ENCODE measurements around the gene BLCAP. TPM values are rescaled to one million over a fixed set of nuclear protein-coding genes. Genes with fewer than 3 reads are reported as not detected.

BLCAP gene
- total and polyA plus RNA-seq, 4 donors: 12.6 to 72.0 (median 49.2) TPM

GRCh38 chr20:37510226-37510625, 17.4 kb downstream of the BLCAP start:
- H3K9me3 ChIP-seq (ENCODE audit: control insufficient read depth in 4 of 4, low read length in 3 of 4): no peaks in the 10 kb centered on the region
- peaks cover 0 to 32% (median 20%) of the 10 kb centered on the region in 4 donors for H3K36me3 ChIP-seq (ENCODE audit: control insufficient read depth in 4 of 4, insufficient read depth in 3 of 4, low read depth in 1 of 4, low read length in 3 of 4)
- no peak overlapping the region for H3K27ac ChIP-seq (ENCODE audit: low read depth in 1 of 2, low read length in 2 of 2)
- no peak overlapping the region for H3K9ac ChIP-seq (ENCODE audit: low read depth in 1 of 2, low read length in 2 of 2)
- no peak overlapping the region for H3K4me3 ChIP-seq (ENCODE audit: low read depth in 1 of 3, low read length in 3 of 3)
- H3K27me3 ChIP-seq (ENCODE audit: control insufficient read depth in 4 of 4, insufficient read depth in 4 of 4, low read length in 3 of 4): no peaks in the 10 kb centered on the region
- TF ChIP-seq, protein P1, sequence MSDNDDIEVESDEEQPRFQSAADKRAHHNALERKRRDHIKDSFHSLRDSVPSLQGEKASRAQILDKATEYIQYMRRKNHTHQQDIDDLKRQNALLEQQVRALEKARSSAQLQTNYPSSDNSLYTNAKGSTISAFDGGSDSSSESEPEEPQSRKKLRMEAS (IDR thresholded peaks at IDR 0.05): no peak
- no peak for TF ChIP-seq HNF4A (conservative IDR thresholded peaks at IDR 0.05)
- no peak for TF ChIP-seq RXRA (IDR thresholded peaks at IDR 0.05)
- TF ChIP-seq ZBTB33 (IDR thresholded peaks at IDR 0.05): no peak
- no peak for TF ChIP-seq NR2F2 (IDR thresholded peaks at IDR 0.05)
- no peak for TF ChIP-seq EGR1 (IDR thresholded peaks at IDR 0.05; ENCODE audit: low read depth in 2 of 2)
- 94% methylated on average over 5 of the region's 5 CpGs for WGBS
- H3K4me1 ChIP-seq (ENCODE audit: control insufficient read depth in 4 of 4, insufficient read depth in 4 of 4, low read length in 3 of 4): peaks cover 6 to 22% (median 17%) of the 10 kb centered on the region in 4 donors
- DNase-seq (ENCODE audit: low spot score): no peak

- H3K4me1 ChIP-seq (ENCODE audit: control insufficient read depth in 4 of 4, insufficient read depth in 4 of 4, low read length in 3 of 4): peaks cover 6 to 22% (median 17%) of the 10 kb centered on the region in 4 donors
- 84% methylated on average over 4 of the region's 4 CpGs for WGBS
- no peak for DNase-seq (ENCODE audit: low spot score)
These were observed 21.4 kb downstream of the BLCAP start for GRCh38 chr20:37506152-37506725.

More at GRCh38 chr20:37506152-37506725, 21.4 kb downstream of the BLCAP start:
- Histone ChIP-seq H3K9me3 (ENCODE audit: control insufficient read depth in 4 of 4, low read length in 3 of 4) (no peaks in the 10 kb centered on the region), H3K4me3 (ENCODE audit: low read depth in 1 of 3, low read length in 3 of 3) (no peak overlapping the region), H3K9ac (ENCODE audit: low read depth in 1 of 2, low read length in 2 of 2) (no peak overlapping the region), H3K27ac (ENCODE audit: low read depth in 1 of 2, low read length in 2 of 2) (no peak overlapping the region), H3K27me3 (ENCODE audit: control insufficient read depth in 4 of 4, insufficient read depth in 4 of 4, low read length in 3 of 4) (no peaks in the 10 kb centered on the region), H3K36me3 (ENCODE audit: control insufficient read depth in 4 of 4, insufficient read depth in 3 of 4, low read depth in 1 of 4, low read length in 3 of 4) (peaks cover 0 to 10% (median 2%) of the 10 kb centered on the region in 4 donors)
- TF ChIP-seq, protein P1 (IDR thresholded peaks at IDR 0.05): no peak
- no peak for TF ChIP-seq REST (IDR thresholded peaks at IDR 0.05)
- TF ChIP-seq FOXA1 (IDR thresholded peaks at IDR 0.05): no peak
- no peak for TF ChIP-seq GABPA (IDR thresholded peaks at IDR 0.05 in 1 of 2, conservative IDR thresholded peaks at IDR 0.05 in 1 of 2)
- no peak for TF ChIP-seq ZBTB33 (IDR thresholded peaks at IDR 0.05)
- no peak for TF ChIP-seq RXRA (IDR thresholded peaks at IDR 0.05)
- TF ChIP-seq HNF4A (conservative IDR thresholded peaks at IDR 0.05): no peak
- TF ChIP-seq RAD21 (IDR thresholded peaks at IDR 0.05): no peak
- no peak for TF ChIP-seq JUND (IDR thresholded peaks at IDR 0.05)
- TF ChIP-seq NR2F2 (IDR thresholded peaks at IDR 0.05): no peak
- TF ChIP-seq, protein P2, sequence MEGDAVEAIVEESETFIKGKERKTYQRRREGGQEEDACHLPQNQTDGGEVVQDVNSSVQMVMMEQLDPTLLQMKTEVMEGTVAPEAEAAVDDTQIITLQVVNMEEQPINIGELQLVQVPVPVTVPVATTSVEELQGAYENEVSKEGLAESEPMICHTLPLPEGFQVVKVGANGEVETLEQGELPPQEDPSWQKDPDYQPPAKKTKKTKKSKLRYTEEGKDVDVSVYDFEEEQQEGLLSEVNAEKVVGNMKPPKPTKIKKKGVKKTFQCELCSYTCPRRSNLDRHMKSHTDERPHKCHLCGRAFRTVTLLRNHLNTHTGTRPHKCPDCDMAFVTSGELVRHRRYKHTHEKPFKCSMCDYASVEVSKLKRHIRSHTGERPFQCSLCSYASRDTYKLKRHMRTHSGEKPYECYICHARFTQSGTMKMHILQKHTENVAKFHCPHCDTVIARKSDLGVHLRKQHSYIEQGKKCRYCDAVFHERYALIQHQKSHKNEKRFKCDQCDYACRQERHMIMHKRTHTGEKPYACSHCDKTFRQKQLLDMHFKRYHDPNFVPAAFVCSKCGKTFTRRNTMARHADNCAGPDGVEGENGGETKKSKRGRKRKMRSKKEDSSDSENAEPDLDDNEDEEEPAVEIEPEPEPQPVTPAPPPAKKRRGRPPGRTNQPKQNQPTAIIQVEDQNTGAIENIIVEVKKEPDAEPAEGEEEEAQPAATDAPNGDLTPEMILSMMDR (IDR thresholded peaks at IDR 0.05; ENCODE audit: low read depth, low read length, missing input control): no peak
- TF ChIP-seq ATF3 (IDR thresholded peaks at IDR 0.05): no peak
- TF ChIP-seq EGR1 (IDR thresholded peaks at IDR 0.05; ENCODE audit: low read depth in 2 of 2): no peak
- TF ChIP-seq YY1 (IDR thresholded peaks at IDR 0.05): no peak
- TF ChIP-seq FOXA2 (IDR thresholded peaks at IDR 0.05): no peak
- no peak for TF ChIP-seq TAF1 (conservative IDR thresholded peaks at IDR 0.05)
- TF ChIP-seq HNF4G (IDR thresholded peaks at IDR 0.05): no peak

All from liver (tissue), 9 donors.